A549 (cell line): ENCODE results near the gene SMARCA5.

Experiments
- CHD2 ChIP-seq: fragments of 150-350 bp; IDR thresholded peaks from 2 replicates; pipeline ENCODE4 v1.6.1; 2014; ENCODE audit warnings: low read length; ENCODE audit not compliant: partially characterized antibody
- CTCF ChIP-seq: fragments of >200 bp; sonication (Bioruptor Twin); formaldehyde crosslinking; IDR thresholded peaks from 3 replicates; pipeline ENCODE4 v1.5.1; 2016
- E2F6 ChIP-seq: IDR thresholded peaks from 2 replicates; pipeline ENCODE4 v1.6.1; 2012; ENCODE audit warnings: low read depth, borderline replicate concordance
- KDM5A ChIP-seq: fragments of 200-600 bp; sonication (generic); IDR thresholded peaks from 2 replicates; pipeline ENCODE4 v1.6.1; 2016; ENCODE audit warnings: antibody characterized with exemption, mild to moderate bottlenecking
- MAX ChIP-seq: IDR thresholded peaks from 2 replicates; pipeline ENCODE4 v1.6.1; 2012
- MYC ChIP-seq: IDR thresholded peaks from 2 replicates; pipeline ENCODE4 v1.6.1; 2012; ENCODE audit warnings: mild to moderate bottlenecking, inconsistent platforms, low read length, improper control_type of control experiment, borderline replicate concordance
- PHF8 ChIP-seq: fragments of 200-600 bp; sonication (generic); IDR thresholded peaks from 2 replicates; pipeline ENCODE4 v1.6.1; 2016; ENCODE audit warnings: low read depth, mild to moderate bottlenecking, antibody characterized with exemption, moderate library complexity, borderline replicate concordance
- POLR2A ChIP-seq: IDR thresholded peaks from 2 replicates; pipeline ENCODE4 v1.6.1; 2012; ENCODE audit warnings: mild to moderate bottlenecking, low read length
- RAD21 ChIP-seq, 2 experiments: fragments of >200 bp in 1 of 2; sonication (Bioruptor Twin) in 1 of 2; formaldehyde crosslinking in 1 of 2; IDR thresholded peaks in 1 of 2; conservative IDR thresholded peaks in 1 of 2; 2 replicates in 1 of 2; 3 replicates in 1 of 2; pipeline ENCODE4 v1.6.1; 2012 to 2018; ENCODE audit warnings: inconsistent platforms in 1 of 2
- SMC3 ChIP-seq: fragments of >200 bp; sonication (Bioruptor Twin); formaldehyde crosslinking; IDR thresholded peaks from 3 replicates; pipeline ENCODE4 v1.6.1; 2018; ENCODE audit warnings: inconsistent platforms
- ZFP36 ChIP-seq: fragments of 450-650 bp; IDR thresholded peaks from 2 replicates; pipeline ENCODE4 v1.6.1; 2014; ENCODE audit warnings: borderline replicate concordance; ENCODE audit not compliant: partially characterized antibody

- TF ChIP-seq CTCF (no peak), POLR2A (no peak), CHD2 (no peak), SMC3 (no peak), ZFP36 (no peak), MAX (no peak), PHF8 (no peak), MYC (no peak), KDM5A (no peak), E2F6 (no peak), RAD21 (conservative IDR thresholded peaks at IDR 0.05 in 1 of 2, IDR thresholded peaks at IDR 0.05 in 1 of 2) (no peak)
Measured at GRCh38 chr4:143506031-143506430, 7.5 kb upstream of the SMARCA5 start.
